ENCODE data around the gene M1AP. TPM values are rescaled to one million over a fixed set of nuclear protein-coding genes. Genes with fewer than 3 reads are reported as not detected.

The M1AP gene
- total RNA-seq, 2 donors from 2014 or later: 0.60 TPM; not detected in 1

DNA sequence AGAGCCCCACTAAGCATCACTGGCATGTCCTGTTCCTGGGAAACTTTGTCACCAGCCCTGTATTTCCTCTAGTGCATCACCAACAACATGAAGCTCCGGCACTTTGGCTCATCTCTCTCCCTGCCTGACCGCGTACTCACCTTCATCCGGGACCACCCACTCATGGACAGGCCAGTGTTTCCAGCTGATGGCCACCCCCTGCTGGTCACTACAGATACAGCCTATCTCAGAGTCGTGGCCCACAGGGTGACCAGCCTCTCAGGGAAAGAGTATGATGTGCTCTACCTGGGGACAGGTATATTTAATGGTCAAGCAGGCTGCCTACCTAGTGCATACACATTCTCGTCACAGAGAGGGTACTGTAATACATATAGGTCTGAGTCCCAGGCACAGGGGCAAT, 27.0 kb upstream of the M1AP start:
- Mint-ChIP-seq H3K27me3 (no peaks in the 10 kb centered on the region), H3K27ac (no peak overlapping the region), H3K4me1 (peaks cover 21% of the 10 kb centered on the region), H3K36me3 (ENCODE audit: low read depth) (peaks cover 33% of the 10 kb centered on the region), H3K4me3 (no peak overlapping the region)
- H3K9me3 ChIP-seq (ENCODE audit: control insufficient read depth, low read length, poor library complexity, severe bottlenecking): no peaks in the 10 kb centered on the region
- no peak for ATAC-seq
- DNase-seq: no peak

DNA sequence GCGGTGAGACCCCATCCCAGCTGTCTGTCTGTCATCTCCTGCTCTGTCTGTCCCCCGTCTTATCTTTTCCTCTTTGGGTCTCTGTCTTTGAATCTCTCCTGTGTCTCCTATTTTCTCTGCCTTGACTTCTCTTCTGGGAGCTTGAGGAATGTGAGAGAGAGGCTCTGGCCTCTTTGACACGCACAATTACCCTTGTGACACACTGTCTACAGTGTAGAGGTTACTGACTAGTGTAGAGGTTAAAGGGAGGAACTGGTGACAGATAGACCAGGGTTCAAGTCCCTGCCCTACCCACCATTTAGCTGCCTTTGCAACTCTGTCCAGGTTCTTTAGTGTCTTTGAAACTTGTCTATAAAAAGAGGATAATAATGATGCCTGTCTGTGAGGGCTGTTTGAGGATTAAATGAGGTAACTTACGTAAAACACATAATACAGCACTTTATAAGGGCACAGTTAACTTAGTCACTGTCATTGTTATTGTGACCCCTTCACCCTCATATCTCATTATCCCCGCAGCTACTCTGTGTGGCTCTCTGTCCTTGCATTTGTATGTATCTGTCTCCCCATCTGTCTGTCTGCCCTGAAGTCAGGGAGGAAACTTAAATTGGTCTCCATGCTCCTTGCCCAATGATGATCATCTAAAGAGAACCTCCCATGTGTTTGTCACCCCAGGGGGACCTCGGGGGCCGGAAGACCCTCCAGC, 25.8 kb upstream of the M1AP start:
- ATAC-seq (no peak), DNase-seq (no peak)
- no peak overlapping the region for H3K4me3 Mint-ChIP-seq
- H3K36me3 Mint-ChIP-seq (ENCODE audit: low read depth): peaks cover 30% of the 10 kb centered on the region
- peaks cover 21% of the 10 kb centered on the region for H3K4me1 Mint-ChIP-seq
- no peaks in the 10 kb centered on the region for H3K27me3 Mint-ChIP-seq
- no peak overlapping the region for H3K27ac Mint-ChIP-seq
- no peaks in the 10 kb centered on the region for H3K9me3 ChIP-seq (ENCODE audit: control insufficient read depth, low read length, poor library complexity, severe bottlenecking)

DNA sequence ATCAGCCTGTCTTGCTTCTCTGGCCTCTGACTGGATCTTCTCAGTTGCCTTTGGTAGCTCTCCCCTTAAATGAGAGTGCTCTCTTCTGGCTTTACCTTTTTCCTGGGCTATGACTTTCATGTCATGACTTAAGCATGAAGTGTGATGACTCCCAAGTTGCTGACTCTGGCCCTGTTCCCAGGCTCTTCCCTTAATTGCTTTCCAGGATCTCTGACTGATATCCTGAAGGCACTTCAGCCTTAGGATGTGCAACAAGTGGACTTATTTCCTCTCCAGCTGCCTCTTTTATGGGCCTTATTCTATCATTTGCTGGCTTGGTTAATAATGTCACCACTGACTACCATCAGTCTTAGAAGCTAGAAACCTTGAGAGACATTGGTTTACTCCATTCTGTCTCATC, 23.3 kb upstream of the M1AP start:
- Mint-ChIP-seq H3K27ac (peak overlapping the region; percentile 81), H3K4me3 (no peak overlapping the region), H3K36me3 (ENCODE audit: low read depth) (peaks cover 30% of the 10 kb centered on the region), H3K4me1 (peaks cover 21% of the 10 kb centered on the region), H3K27me3 (no peaks in the 10 kb centered on the region)
- no peak for DNase-seq
- H3K9me3 ChIP-seq (ENCODE audit: control insufficient read depth, low read length, poor library complexity, severe bottlenecking): no peaks in the 10 kb centered on the region
- no peak for ATAC-seq

DNA sequence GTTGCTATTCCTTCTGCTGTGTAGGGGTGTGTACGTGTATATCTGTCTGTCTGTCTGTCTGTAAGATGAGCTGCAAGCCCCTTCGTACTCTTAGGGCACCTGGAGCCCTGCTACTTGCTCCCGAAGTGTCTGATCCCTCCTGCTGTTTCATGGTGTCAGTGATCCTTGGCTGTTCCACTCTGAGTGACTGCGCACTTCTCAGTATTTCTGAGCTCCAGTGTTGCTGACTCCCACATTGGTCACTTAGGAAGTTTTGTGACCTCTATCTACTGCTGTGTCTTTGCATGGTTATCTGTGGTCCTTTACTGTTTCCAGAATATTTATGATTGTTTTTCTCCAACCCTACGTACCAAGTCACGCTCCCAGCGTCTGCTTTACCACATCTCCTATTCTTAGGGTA, 22.1 kb upstream of the M1AP start:
- H3K36me3 Mint-ChIP-seq (ENCODE audit: low read depth): peaks cover 23% of the 10 kb centered on the region
- no peak for DNase-seq
- H3K4me3 Mint-ChIP-seq: no peak overlapping the region
- ATAC-seq: no peak
- H3K4me1 Mint-ChIP-seq: peaks cover 14% of the 10 kb centered on the region
- H3K9me3 ChIP-seq (ENCODE audit: control insufficient read depth, low read length, poor library complexity, severe bottlenecking): no peaks in the 10 kb centered on the region
- H3K27ac Mint-ChIP-seq: peak overlapping the region; percentile 19
- no peaks in the 10 kb centered on the region for H3K27me3 Mint-ChIP-seq

DNA sequence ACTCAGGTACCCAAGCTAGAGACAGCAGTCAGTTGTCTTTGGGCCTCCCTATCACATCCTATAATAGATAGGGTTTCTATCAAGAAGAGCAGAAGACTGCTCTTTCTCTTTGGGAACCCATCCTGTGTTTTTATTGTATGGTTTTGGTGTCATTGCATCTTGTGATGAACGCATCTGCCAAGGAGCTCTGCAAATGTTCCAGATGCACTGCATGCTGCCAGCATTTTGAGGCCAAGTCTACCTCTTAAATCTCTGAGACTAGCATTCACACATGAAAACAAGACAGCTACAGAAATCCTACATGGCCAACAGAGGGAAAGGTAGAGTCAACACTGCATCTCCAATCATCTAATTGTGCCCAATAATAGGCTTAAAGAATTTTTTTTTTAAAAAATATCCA, 20.0 kb upstream of the M1AP start:
- H3K27ac Mint-ChIP-seq: no peak overlapping the region
- peaks cover 17% of the 10 kb centered on the region for H3K36me3 Mint-ChIP-seq (ENCODE audit: low read depth)
- no peak overlapping the region for H3K4me3 Mint-ChIP-seq
- ATAC-seq: no peak
- no peaks in the 10 kb centered on the region for H3K9me3 ChIP-seq (ENCODE audit: control insufficient read depth, low read length, poor library complexity, severe bottlenecking)
- H3K27me3 Mint-ChIP-seq: no peaks in the 10 kb centered on the region
- H3K4me1 Mint-ChIP-seq: peaks cover 12% of the 10 kb centered on the region
- DNase-seq: no peak

DNA sequence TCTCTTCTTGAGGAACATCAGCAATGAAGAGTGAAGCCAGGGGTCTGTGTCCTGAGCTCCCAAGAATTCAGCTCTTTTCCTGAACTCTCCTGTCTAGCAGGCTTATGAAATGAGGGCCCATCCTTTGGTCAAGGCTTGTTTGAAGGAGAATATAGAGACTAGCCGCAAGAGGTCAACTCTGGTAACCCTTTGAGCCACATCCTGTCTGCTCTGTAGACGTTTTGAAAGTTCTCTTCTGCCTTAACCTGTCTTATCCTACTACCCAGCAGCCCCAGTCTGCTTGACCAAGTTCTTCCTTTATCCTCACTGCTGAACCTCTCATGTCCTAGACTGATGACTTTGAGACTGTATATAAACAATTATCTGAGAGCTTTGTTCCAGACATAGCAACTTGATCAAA, 11.3 kb upstream of the M1AP start:
- no peaks in the 10 kb centered on the region for H3K9me3 ChIP-seq (ENCODE audit: control insufficient read depth, low read length, poor library complexity, severe bottlenecking)
- H3K4me3 Mint-ChIP-seq: no peak overlapping the region
- H3K27me3 Mint-ChIP-seq: no peaks in the 10 kb centered on the region
- DNase-seq (no peak), ATAC-seq (no peak)
- no peak overlapping the region for H3K27ac Mint-ChIP-seq
- H3K4me1 Mint-ChIP-seq: peaks cover 22% of the 10 kb centered on the region
- H3K36me3 Mint-ChIP-seq (ENCODE audit: low read depth): peaks cover 5% of the 10 kb centered on the region

DNA sequence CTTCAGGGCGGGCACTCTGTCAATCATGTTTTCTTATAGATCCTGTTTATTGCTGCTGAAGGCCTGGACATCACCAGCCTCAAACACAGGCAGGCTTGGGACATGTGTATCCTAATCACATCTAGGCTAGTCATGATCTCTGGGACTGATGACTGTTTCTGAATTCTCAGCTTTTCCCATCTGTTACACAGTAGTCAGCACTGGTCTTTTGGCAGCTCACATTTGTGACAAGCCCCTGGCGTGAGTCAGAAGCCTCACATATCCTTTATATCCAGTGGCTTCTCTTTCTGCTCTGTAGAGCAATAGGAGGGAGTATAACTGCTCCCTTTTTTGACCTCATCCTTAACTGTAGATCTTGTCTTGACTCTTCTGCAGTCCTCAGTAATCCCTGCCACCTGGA, 10.4 kb upstream of the M1AP start:
- Mint-ChIP-seq H3K36me3 (ENCODE audit: low read depth) (peaks cover 5% of the 10 kb centered on the region), H3K4me3 (no peak overlapping the region), H3K27me3 (no peaks in the 10 kb centered on the region), H3K27ac (no peak overlapping the region), H3K4me1 (peaks cover 22% of the 10 kb centered on the region)
- DNase-seq: no peak
- no peak for ATAC-seq
- H3K9me3 ChIP-seq (ENCODE audit: control insufficient read depth, low read length, poor library complexity, severe bottlenecking): no peaks in the 10 kb centered on the region

DNA sequence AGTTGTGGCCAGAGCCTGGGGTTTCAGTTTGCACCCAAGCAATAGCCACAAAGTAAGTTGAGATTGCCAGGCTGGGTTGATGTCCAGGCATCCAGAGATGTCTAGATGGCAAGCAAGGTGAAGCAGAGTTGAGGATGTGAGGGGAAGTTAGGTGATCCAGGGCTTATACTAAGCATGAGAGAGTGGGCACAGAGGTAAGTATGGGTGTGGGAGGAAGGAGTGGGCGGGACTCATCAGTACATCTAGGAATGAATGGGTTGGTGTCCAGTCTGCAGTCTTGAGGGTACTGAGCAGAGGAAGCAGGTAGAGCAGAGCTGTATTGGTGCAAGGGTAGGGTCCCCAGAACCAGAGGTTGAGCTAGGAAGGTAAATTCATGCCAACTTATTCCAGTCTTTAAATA, 7.4 kb upstream of the M1AP start:
- no peak for ATAC-seq
- Mint-ChIP-seq H3K27ac (peak overlapping the region; percentile 74), H3K4me3 (peak overlapping the region; percentile 94), H3K4me1 (peaks cover 19% of the 10 kb centered on the region), H3K27me3 (peaks cover 4% of the 10 kb centered on the region), H3K36me3 (ENCODE audit: low read depth) (peaks cover 3% of the 10 kb centered on the region)
- no peak for DNase-seq
- H3K9me3 ChIP-seq (ENCODE audit: control insufficient read depth, low read length, poor library complexity, severe bottlenecking): no peaks in the 10 kb centered on the region

DNA sequence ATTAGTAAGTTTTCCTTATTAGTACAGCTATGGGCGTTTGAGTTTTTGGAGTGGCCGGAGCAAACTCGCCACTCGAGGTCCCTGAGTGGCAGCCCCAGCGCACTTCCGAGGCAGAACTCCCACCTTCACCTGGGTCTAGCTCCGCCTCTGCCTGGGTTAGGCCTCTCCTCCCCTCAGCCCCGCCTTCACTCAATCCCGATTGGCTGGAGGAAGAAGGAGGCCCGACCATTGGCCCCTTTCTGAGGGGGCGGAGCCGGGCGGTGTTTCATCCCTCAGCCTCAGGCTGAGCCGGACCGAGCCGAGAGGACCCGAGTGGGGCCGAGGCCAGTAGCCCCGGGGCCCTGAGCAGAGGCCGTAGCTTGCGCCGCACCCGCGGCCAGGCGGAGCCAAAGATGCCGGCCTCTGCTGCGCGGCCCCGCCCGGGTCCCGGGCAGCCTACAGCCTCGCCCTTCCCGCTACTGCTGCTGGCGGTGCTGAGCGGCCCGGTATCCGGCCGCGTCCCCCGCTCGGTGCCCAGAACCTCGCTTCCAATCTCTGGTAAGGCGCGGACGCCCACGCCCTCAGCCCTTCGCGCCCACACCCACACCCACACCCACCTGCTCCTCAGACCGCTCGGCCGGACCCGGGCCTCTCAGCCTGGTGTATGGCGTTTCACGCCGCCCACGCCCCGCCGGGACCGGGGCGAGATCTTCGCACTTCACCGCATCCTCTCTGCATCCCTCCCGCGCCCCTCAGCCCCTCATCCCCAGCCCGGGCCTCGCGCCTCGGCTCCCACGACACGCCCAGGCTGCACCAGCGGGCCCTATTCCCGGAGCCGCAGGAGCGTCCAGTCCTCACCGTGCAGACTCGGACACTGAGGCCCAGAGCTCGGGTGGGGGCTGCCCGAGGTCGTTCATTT, 6.1 kb upstream of the M1AP start, which contains the start of gene SEMA4F:
Gene SEMA4F, plus strand, starts transcription at position 263 of the 898 bp plus-strand sequence. Its CDS starts 130 bp downstream, at position 393.
- peaks cover 12% of the 10 kb centered on the region for H3K27me3 Mint-ChIP-seq
- DNase-seq: peak; percentile 87 to 91 (median 90)
- H3K9me3 ChIP-seq (ENCODE audit: control insufficient read depth, low read length, poor library complexity, severe bottlenecking): no peaks in the 10 kb centered on the region
- peak within 1 kb of the TSS; percentile 79 for H3K27ac Mint-ChIP-seq
- H3K4me3 Mint-ChIP-seq: peak within 1 kb of the TSS; percentile 94
- ATAC-seq: peak; percentile 100
- peaks cover 3% of the 10 kb centered on the region for H3K36me3 Mint-ChIP-seq (ENCODE audit: low read depth)
- H3K4me1 Mint-ChIP-seq: peaks cover 19% of the 10 kb centered on the region

DNA sequence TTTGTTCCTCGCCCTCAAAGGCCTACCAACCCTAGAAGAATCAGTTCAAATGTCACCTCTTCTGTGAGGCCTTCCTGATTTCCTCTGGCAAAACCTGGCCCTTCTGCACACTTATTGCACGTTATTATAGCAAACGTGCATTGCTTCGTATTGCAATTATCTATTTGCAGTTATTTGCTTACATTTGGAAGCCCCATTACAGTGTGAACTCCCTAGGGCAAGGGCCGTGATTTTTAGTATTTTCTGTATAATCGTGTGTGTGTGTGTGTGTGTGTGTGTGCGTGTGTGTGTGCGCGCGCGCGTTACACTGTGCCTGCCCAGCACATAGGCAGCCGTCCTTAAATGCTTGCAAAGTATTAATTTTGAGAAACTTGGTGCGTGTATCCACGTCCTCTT, 5.5 kb upstream of the M1AP start:
- peak overlapping the region; percentile 79 for H3K27ac Mint-ChIP-seq
- H3K4me3 Mint-ChIP-seq: peak overlapping the region; percentile 94
- H3K4me1 Mint-ChIP-seq: peaks cover 19% of the 10 kb centered on the region
- peak; percentile 53 for ATAC-seq
- no peaks in the 10 kb centered on the region for H3K9me3 ChIP-seq (ENCODE audit: control insufficient read depth, low read length, poor library complexity, severe bottlenecking)
- DNase-seq: no peak
- H3K36me3 Mint-ChIP-seq (ENCODE audit: low read depth): peaks cover 3% of the 10 kb centered on the region
- H3K27me3 Mint-ChIP-seq: peaks cover 18% of the 10 kb centered on the region

DNA sequence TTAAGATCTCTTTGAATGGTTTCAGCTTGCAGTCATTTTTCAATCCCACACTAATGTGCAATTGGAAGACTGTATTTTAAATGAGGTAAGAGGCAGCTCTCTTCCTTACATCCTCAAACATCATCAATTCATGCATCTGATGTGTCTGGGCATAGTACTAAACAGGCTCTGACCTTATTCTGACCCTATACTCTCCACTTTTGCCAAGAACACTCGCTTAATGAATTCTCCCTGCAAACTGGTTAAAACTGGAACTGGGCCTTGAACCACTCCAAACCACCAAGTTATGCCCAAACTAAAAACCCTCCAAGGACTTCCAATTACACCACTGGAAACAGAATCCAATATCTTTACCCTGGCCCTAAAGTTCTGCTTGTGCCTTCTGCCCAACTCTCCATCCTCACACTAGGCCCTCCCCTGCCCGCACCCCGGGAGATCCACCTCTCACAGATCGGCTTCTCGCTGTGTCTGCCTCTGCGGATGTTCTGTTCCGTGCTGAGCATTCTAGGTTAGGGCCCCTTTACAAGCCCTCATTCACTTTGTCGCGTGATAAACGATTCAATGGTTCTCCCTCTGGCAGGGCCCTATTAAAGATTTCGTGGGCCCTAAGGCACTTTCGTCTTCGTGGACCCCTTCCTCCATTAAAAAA, 1.2 kb downstream of the M1AP start:
- Mint-ChIP-seq H3K4me1 (no peaks in the 10 kb centered on the region), H3K27me3 (peaks cover 41% of the 10 kb centered on the region), H3K36me3 (ENCODE audit: low read depth) (peaks cover 3% of the 10 kb centered on the region), H3K4me3 (no peak overlapping the region), H3K27ac (no peak overlapping the region)
- DNase-seq (no peak), ATAC-seq (no peak)
- no peaks in the 10 kb centered on the region for H3K9me3 ChIP-seq (ENCODE audit: control insufficient read depth, low read length, poor library complexity, severe bottlenecking)

DNA sequence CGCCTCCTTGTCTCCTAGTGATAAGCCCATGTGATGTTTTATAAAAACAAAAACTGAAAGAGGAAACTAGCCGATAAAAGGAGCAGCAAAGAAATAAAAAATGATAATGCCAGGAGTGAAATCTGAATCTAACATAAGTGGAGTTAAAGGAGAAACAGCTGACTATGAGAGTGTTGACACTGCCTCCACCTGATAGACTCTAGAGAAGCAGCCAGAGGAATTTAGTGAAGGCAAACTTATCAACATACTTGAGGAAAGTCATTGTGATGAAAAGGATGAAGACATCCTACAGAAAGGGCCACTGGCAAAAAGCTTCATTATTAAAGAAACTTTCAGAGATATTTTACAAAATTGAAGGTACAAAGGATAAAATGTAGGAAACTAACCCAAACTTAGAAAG, 1.9 kb downstream of the M1AP start:
- H3K27ac Mint-ChIP-seq: no peak overlapping the region
- peaks cover 3% of the 10 kb centered on the region for H3K36me3 Mint-ChIP-seq (ENCODE audit: low read depth)
- H3K4me1 Mint-ChIP-seq: no peaks in the 10 kb centered on the region
- H3K4me3 Mint-ChIP-seq: no peak overlapping the region
- no peaks in the 10 kb centered on the region for H3K9me3 ChIP-seq (ENCODE audit: control insufficient read depth, low read length, poor library complexity, severe bottlenecking)
- no peak for DNase-seq
- peaks cover 43% of the 10 kb centered on the region for H3K27me3 Mint-ChIP-seq
- ATAC-seq: no peak

DNA sequence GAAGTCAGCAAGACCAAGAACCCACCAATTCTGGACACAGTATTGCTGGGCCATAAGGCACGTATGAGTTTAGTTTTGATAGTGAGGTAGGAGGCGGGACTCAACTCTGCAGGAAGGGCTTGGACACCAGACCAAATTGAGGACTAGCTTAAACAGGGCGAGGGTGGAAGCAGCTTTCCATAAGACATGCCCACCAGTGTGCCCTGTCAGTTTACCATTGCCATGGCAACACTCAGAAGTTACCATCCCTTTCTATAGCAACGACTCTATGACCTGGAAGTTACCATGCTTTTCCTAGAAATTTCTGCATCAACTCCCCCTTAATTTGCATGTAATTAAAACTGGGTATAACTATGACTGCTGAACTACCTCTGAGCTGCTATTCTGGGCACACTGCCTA, 2.8 kb downstream of the M1AP start:
- H3K36me3 Mint-ChIP-seq (ENCODE audit: low read depth): peaks cover 3% of the 10 kb centered on the region
- DNase-seq (no peak), ATAC-seq (no peak)
- H3K27ac Mint-ChIP-seq: no peak overlapping the region
- H3K4me1 Mint-ChIP-seq: no peaks in the 10 kb centered on the region
- H3K4me3 Mint-ChIP-seq: no peak overlapping the region
- H3K27me3 Mint-ChIP-seq: peaks cover 45% of the 10 kb centered on the region
- H3K9me3 ChIP-seq (ENCODE audit: control insufficient read depth, low read length, poor library complexity, severe bottlenecking): no peaks in the 10 kb centered on the region
